Common myeloid progenitor, CD34-positive (primary cell): ENCODE results near the gene C8A.

Source experiments
- CTCF ChIA-PET: fragments of 350-600 bp; sonication (Branson Sonifier 250); formaldehyde crosslinking; loops from one replicate; lab custom pipeline; 2021; ENCODE audit warnings: antibody characterized with exemption; lab: Charles Lee
- POLR2A ChIA-PET: fragments of 350-600 bp; sonication (Branson Sonifier 250); formaldehyde crosslinking; loops from one replicate; lab custom pipeline; 2021; ENCODE audit warnings: antibody characterized with exemption; lab: Charles Lee
- DNase-seq, 3 donors: peaks; one replicate each; pipeline versions ENCODE4 v3.0.0 to v3.0.0-alpha.2; 2013
- H3K27ac ChIP-seq, 2 experiments: 1 replicate in 1 of 2; 2 replicates in 1 of 2; pipeline ENCODE4 v1.7.0; 2013; ENCODE audit warnings: inconsistent platforms in 2 of 2, low read length in 2 of 2, mild to moderate bottlenecking in 2 of 2, low read depth in 1 of 2, moderate library complexity in 1 of 2; ENCODE audit not compliant: severe bottlenecking in 2 of 2, insufficient read depth in 1 of 2, poor library complexity in 1 of 2
- H3K27me3 ChIP-seq, 5 experiments: replicated peaks in 2 of 5; 1 replicate in 3 of 5; 2 replicates in 2 of 5; pipeline versions ENCODE4 v1.6.1 to v1.7.0; 2013; ENCODE audit warnings: low read length in 4 of 5, mild to moderate bottlenecking in 2 of 5, moderate library complexity in 2 of 5, inconsistent platforms in 1 of 5; ENCODE audit not compliant: insufficient read depth in 5 of 5, control insufficient read depth in 4 of 5
- H3K36me3 ChIP-seq, 4 experiments: 1 replicate in 2 of 4; 2 replicates in 2 of 4; pipeline versions ENCODE4 v1.6.1 to v1.7.0; 2013; ENCODE audit warnings: low read length in 3 of 4, control low read depth in 1 of 4, mild to moderate bottlenecking in 1 of 4; ENCODE audit not compliant: control insufficient read depth in 4 of 4, insufficient read depth in 4 of 4
- H3K4me1 ChIP-seq, 4 experiments: 1 replicate in 3 of 4; 2 replicates in 1 of 4; pipeline versions ENCODE4 v1.6.1 to v1.7.1; 2013; ENCODE audit warnings: low read length in 3 of 4, mild to moderate bottlenecking in 3 of 4, control low read depth in 1 of 4, inconsistent platforms in 1 of 4, moderate library complexity in 1 of 4; ENCODE audit not compliant: control insufficient read depth in 4 of 4, insufficient read depth in 4 of 4; ENCODE audit errors: control extremely low read depth in 1 of 4
- H3K4me3 ChIP-seq, 7 experiments: 1 replicate in 4 of 7; 2 replicates in 3 of 7; pipeline versions ENCODE4 v1.5.1 to v1.7.0; 2013; ENCODE audit warnings: mild to moderate bottlenecking in 7 of 7, low read length in 6 of 7, moderate library complexity in 6 of 7, inconsistent platforms in 2 of 7, low read depth in 2 of 7, control low read depth in 1 of 7; ENCODE audit not compliant: insufficient read depth in 4 of 7, control insufficient read depth in 1 of 7; ENCODE audit errors: extremely low read depth in 1 of 7
- H3K9me3 ChIP-seq, 5 experiments: 1 replicate in 4 of 5; 2 replicates in 1 of 5; pipeline versions ENCODE4 v1.6.1 to v1.7.1; 2013; ENCODE audit warnings: low read length in 4 of 5, mild to moderate bottlenecking in 2 of 5, inconsistent platforms in 1 of 5, low read depth in 1 of 5, moderate library complexity in 1 of 5; ENCODE audit not compliant: control insufficient read depth in 4 of 5, insufficient read depth in 2 of 5; ENCODE audit errors: control extremely low read depth in 1 of 5
- WGBS: methylation state at CpG from one replicate; pipeline ENCODE4 v1.1.5; 2013; ENCODE audit not compliant: insufficient coverage; 5-methylcytosine and 5-hydroxymethylcytosine counted together

The C8A gene

DNA sequence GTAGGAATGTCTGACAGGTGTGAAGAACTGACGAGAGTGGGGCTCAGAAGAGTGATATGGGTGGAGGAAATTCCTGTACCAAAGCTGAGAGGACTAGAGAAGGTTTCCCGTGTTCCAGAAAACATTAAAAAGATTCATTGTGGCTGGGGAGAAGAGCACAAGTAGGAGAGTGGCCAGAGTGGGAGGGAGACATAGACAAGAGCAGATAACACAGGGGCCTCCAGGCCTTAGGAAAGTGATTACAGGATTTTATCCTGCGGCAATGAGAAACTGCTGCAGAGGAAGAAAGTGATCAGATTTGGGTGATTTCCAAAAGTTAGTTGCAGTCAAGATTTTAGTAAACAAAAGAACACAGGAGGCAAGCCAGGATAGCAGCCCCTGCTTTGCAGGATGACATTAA is 103.3 kb downstream of the C8A start:
- Histone ChIP-seq H3K27me3 (peaks cover 0 to 2% (median 0%) of the 10 kb centered on the region in 5 experiments), H3K9me3 (no peaks in the 10 kb centered on the region), H3K36me3 (no peaks in the 10 kb centered on the region), H3K27ac (no peak overlapping the region), H3K4me1 (no peaks in the 10 kb centered on the region), H3K4me3 (no peak overlapping the region)
- ChIA-PET CTCF (no interaction called here), POLR2A (no interaction called here)
- WGBS = 83% methylated on average over 3 of the region's 3 CpGs
- DNase-seq = no peak

DNA sequence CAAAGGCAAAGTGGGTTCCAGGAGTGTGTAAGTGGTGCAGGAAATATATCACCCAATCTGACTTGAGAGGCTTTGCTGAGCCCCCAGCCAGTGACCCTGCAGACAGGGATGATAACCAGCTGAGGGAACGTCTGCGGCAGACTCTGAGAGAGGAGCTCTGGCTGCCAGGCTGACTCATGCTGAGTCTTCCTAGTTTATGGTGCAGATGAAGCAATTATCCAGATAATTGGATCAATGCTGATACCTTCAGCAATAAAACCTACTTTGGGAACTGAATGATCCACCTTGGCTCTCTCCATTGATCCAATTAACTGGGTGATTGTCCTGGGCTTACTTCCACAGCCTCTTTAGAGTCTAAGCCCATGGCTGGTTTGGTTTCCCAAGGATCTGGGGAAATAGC is 103.9 kb downstream of the C8A start:
- 68% methylated on average over 2 of the region's 2 CpGs for WGBS
- DNase-seq = no peak
- Histone ChIP-seq H3K27me3 (peaks cover 0 to 2% (median 0%) of the 10 kb centered on the region in 5 experiments), H3K27ac (no peak overlapping the region), H3K4me1 (no peaks in the 10 kb centered on the region), H3K4me3 (no peak overlapping the region), H3K36me3 (no peaks in the 10 kb centered on the region), H3K9me3 (no peaks in the 10 kb centered on the region)
- POLR2A ChIA-PET = no interaction called here
- CTCF ChIA-PET = no interaction called here

DNA sequence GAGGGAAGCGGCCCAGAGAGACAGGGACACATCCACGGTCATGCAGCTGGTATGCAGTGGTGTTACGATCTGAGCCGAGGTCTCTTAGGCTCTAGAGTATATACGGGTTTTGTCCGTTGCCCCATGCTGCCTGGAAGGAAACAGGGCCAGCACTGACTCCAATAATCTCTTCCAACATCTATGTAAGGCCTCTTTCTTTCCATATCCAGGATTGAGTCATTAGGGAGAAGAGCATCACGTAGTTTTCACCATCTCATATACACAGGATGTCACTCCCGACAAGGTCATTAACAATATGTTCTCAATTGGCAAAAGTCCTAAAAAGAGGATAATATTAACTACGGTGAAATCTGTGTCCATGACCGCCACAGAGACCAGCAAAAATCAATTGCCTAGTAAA is 106.8 kb downstream of the C8A start:
- H3K4me3 ChIP-seq = no peak overlapping the region
- 96% methylated on average over 8 of the region's 10 CpGs for WGBS
- CTCF ChIA-PET = no interaction called here
- POLR2A ChIA-PET = no interaction called here
- no peaks in the 10 kb centered on the region for H3K36me3 ChIP-seq
- peaks cover 0 to 2% (median 0%) of the 10 kb centered on the region in 5 experiments for H3K27me3 ChIP-seq
- H3K9me3 ChIP-seq = no peaks in the 10 kb centered on the region
- DNase-seq = no peak
- no peak overlapping the region for H3K27ac ChIP-seq
- no peaks in the 10 kb centered on the region for H3K4me1 ChIP-seq

DNA sequence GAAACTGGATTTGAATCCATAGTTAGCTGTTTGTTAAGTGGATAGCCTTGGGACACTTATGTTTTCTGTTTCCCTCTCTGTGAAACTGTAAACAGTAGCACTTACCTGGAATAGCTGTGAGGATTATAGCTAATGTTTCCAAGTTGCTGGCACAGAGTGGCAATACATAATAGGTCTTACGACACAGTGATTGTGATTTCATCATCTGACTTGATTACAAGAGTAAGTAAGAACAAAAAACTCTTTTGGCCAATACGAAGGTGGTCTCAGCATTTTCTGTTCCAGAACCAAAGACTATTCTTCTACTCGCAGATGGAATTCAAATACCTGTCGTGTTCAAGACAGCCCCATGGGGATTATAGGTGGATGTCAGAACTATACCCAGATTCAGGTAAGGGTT is 109.1 kb downstream of the C8A start:
- WGBS = 96% methylated on average over 4 of the region's 4 CpGs
- CTCF ChIA-PET = no interaction called here
- H3K4me1 ChIP-seq = no peaks in the 10 kb centered on the region
- no peak overlapping the region for H3K27ac ChIP-seq
- H3K4me3 ChIP-seq = no peak overlapping the region
- H3K36me3 ChIP-seq = no peaks in the 10 kb centered on the region
- H3K27me3 ChIP-seq = no peaks in the 10 kb centered on the region
- DNase-seq = no peak
- POLR2A ChIA-PET = no interaction called here
- H3K9me3 ChIP-seq = no peaks in the 10 kb centered on the region

DNA sequence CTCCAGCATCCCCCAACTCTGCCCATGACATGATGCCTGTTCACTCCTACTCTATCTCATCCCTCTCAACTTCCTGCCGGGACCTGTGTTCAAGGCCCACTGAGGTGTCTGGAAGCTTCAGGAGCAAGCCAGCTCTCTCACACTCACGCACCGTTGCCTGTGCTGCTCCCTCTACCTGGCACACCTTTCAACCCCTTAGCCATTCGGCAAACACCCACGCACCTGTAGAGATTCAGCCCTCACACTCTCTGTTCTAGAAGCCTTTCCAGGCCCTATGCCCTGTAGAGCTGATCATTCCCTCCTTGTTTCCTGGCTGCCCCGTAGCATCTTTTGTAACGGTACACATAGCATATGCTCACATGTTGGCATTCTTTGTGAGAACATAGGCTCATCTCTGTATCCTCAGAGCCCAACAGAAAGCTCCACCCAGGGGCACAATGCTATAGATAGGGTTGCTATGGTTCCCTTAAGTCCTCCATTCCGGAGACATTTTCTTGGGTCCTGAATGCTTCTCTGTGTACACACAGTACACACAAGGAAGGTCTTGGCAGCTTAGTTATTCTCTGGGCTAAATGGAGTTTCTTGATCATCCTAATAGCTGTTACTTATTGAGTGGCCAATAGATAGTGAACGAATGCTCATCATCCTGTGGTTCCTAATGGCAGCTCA is 109.9 kb downstream of the C8A start:
- Histone ChIP-seq H3K9me3 (no peaks in the 10 kb centered on the region), H3K36me3 (no peaks in the 10 kb centered on the region), H3K27ac (no peak overlapping the region), H3K27me3 (no peaks in the 10 kb centered on the region), H3K4me3 (no peak overlapping the region), H3K4me1 (no peaks in the 10 kb centered on the region)
- 89% methylated on average over 8 of the region's 9 CpGs for WGBS
- DNase-seq = no peak
- POLR2A ChIA-PET = interaction anchor here (0.6 kb wide), 1 partner anchor 65 kb away, joined by 3 read pairs; no protein-coding TSS in a partner anchor
- CTCF ChIA-PET = no interaction called here

DNA sequence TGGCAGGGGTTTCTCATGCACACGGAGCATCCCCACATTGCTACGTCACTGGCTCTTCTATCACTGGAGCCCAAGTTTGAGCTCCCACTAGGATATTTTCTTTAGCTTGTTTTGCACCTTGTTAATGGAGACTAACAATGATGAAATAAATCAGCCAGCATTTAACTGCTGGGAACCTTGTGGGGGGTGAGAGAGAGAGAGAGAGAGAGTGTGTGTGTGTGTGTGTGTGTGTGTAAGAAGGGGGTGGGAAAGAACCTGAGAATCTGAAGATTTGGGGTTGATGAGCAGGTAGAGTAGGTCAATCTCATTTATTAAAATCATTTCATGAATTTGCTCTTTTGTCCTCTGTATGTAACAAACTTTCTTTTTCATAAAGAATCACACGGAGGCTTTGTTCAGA is 110.6 kb downstream of the C8A start:
- CTCF ChIA-PET = no interaction called here
- no peaks in the 10 kb centered on the region for H3K9me3 ChIP-seq
- H3K36me3 ChIP-seq = no peaks in the 10 kb centered on the region
- H3K27me3 ChIP-seq = no peaks in the 10 kb centered on the region
- no peak overlapping the region for H3K4me3 ChIP-seq
- DNase-seq = no peak
- H3K27ac ChIP-seq = no peak overlapping the region
- POLR2A ChIA-PET = no interaction called here
- no peaks in the 10 kb centered on the region for H3K4me1 ChIP-seq
- 94% methylated on average over 2 of the region's 3 CpGs for WGBS

DNA sequence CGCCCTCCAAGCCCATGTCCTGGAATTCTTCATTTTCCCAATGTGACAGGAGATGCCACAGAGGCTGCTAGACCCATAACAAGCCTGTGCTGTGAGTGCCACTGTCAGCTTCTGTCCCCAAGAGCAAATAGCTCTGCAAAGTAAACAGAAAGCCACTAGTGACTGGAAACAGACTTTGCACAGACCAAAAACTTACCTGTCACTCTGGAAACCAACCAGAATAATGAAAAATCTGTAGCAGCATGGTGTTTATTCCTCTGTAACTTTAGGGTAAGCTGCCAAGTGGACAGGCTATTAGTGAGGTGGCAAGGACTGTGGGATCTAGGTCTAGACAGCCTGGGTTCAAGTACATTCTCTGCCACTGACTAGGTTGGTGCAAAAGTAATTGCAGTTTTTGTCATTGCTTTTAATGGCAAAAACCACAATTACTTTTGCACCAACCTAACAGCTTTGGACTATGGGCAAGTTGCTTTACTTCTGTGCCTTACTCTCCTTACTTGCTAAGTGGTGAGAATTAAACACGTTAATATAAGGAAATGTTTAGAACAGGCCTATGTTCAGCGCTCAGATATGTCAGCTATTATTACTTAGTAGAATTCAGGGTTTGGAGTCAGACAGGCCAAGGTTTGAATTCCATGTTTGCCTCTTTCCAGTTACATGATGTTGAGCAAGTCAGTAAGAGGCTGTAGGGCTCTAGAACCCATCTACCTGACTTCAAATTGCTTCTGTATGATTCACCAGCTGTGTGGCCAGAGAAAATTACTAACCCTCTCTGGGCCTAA is 111.5 kb downstream of the C8A start, which contains the start of gene C8B:
C8B (minus strand) TSS at position 100 of the 782 bp plus-strand sequence; CDS start at position 33, 67 bp downstream.
- Histone ChIP-seq H3K4me1 (no peaks in the 10 kb centered on the region), H3K4me3 (no peak within 1 kb of the TSS), H3K9me3 (peaks cover 0 to 2% (median 0%) of the 10 kb centered on the region in 5 experiments), H3K27ac (no peak within 1 kb of the TSS), H3K27me3 (peaks cover 0 to 3% (median 0%) of the 10 kb centered on the region in 5 experiments), H3K36me3 (no peaks in the 10 kb centered on the region)
- POLR2A ChIA-PET = no interaction called here
- CTCF ChIA-PET = interaction anchor here (0.6 kb wide), 1 partner anchor 732 kb away, joined by 3 read pairs; no protein-coding TSS in a partner anchor
- WGBS = 89% methylated on average over 3 of the region's 3 CpGs
- no peak for DNase-seq
